Measurements from ENCODE around the gene CYB5D1.

- TF ChIP-seq, protein P1, sequence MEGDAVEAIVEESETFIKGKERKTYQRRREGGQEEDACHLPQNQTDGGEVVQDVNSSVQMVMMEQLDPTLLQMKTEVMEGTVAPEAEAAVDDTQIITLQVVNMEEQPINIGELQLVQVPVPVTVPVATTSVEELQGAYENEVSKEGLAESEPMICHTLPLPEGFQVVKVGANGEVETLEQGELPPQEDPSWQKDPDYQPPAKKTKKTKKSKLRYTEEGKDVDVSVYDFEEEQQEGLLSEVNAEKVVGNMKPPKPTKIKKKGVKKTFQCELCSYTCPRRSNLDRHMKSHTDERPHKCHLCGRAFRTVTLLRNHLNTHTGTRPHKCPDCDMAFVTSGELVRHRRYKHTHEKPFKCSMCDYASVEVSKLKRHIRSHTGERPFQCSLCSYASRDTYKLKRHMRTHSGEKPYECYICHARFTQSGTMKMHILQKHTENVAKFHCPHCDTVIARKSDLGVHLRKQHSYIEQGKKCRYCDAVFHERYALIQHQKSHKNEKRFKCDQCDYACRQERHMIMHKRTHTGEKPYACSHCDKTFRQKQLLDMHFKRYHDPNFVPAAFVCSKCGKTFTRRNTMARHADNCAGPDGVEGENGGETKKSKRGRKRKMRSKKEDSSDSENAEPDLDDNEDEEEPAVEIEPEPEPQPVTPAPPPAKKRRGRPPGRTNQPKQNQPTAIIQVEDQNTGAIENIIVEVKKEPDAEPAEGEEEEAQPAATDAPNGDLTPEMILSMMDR (IDR thresholded peaks at IDR 0.05; ENCODE audit: poor library complexity): no peak
- TF ChIP-seq EZH2 (IDR thresholded peaks at IDR 0.05; ENCODE audit: borderline replicate concordance): no peak
Measured at GRCh38 chr17:7909089-7909488, 51.3 kb downstream of the CYB5D1 start.
